HEK293 (cell line): Measurements from ENCODE around the gene NECAB2.

ENCODE experiments used
- CTCF ChIP-seq: fragments of 450-650 bp; formaldehyde crosslinking; IDR thresholded peaks from 2 replicates; pipeline ENCODE4 v1.5.1; 2016; ENCODE audit warnings: missing biosample characterization, missing genetic modification characterization
- YY1 ChIP-seq: fragments of 450-650 bp; formaldehyde crosslinking; IDR thresholded peaks from 2 replicates; pipeline ENCODE4 v1.5.1; 2018; ENCODE audit warnings: missing biosample characterization, missing genetic modification characterization
- ZNF2 ChIP-seq: fragments of 450-650 bp; formaldehyde crosslinking; IDR thresholded peaks from 2 replicates; pipeline ENCODE4 v1.5.1; 2016; ENCODE audit warnings: missing biosample characterization, missing genetic modification characterization

- TF ChIP-seq ZNF2 (no peak), CTCF (no peak), YY1 (tag by site-specific recombination) (no peak)
These were observed 27.9 kb upstream of the NECAB2 start for GRCh38 chr16:83940119-83940518.
